ENCODE data around the gene APOBEC3H.

APOBEC3H gene

DNA sequence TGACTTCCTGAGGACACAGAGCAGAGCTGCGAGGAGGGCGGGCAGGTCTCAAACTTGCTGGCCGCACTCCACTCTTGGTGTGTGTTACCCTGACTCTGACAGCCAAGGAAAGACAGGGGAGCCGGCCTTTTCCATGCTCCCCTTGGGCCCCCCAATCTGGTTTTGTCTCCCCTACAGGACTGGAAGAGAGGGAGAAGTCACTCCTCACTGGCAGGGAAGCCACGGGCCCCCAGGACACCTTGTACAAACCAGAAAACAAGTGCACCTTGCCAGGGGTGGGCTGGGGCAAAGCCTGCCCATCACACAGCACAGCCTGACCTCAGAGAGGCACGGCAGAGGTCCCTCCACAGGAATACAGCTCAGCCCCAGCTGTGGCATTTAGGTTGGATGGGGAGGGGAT lies 35.2 kb downstream of the APOBEC3H start:
- Mint-ChIP-seq H3K27me3 (ENCODE audit: low read depth) (no peaks in the 10 kb centered on the region), H3K9me3 (no peaks in the 10 kb centered on the region), H3K27ac (no peak overlapping the region), H3K4me1 (ENCODE audit: low read depth) (peaks cover 2% of the 10 kb centered on the region), H3K4me3 (no peak overlapping the region), H3K36me3 (ENCODE audit: low read depth) (no peaks in the 10 kb centered on the region)

DNA sequence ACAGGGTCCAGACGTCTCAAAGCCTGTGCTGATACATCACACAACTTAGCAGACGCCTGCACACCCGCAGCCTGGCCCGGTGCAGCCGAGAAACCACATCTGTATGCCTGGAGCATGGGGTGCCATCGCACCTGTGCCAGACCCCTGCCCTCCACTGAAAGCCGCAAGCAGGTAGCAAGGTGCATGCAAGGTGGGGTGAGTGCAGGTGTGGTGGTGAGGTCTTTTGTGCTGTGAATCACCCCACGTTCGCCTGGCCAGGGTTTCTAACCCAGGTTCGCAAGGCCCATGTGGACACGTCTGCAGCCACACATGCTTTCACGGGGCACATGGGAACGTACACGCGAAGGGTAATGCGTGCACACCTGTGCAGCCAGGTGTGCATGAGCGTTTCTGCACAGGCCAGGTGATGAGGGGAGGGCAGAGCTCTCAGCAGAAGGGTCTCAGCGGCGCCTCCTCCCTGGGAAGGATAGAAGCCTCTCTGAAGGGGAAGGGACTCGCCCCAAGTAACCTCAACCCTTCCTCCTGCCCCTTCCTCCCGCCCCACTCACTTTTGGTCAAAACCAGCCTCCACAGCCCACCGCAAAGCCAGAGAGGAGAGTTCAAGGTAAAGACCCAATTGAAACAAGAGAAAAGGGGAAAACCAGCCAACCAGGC lies 36.0 kb downstream of the APOBEC3H start:
- no peaks in the 10 kb centered on the region for H3K9me3 Mint-ChIP-seq
- no peak overlapping the region for H3K4me3 Mint-ChIP-seq
- no peak overlapping the region for H3K27ac Mint-ChIP-seq
- no peaks in the 10 kb centered on the region for H3K36me3 Mint-ChIP-seq (ENCODE audit: low read depth)
- H3K4me1 Mint-ChIP-seq (ENCODE audit: low read depth), result peaks cover 2% of the 10 kb centered on the region
- H3K27me3 Mint-ChIP-seq (ENCODE audit: low read depth), result no peaks in the 10 kb centered on the region

DNA sequence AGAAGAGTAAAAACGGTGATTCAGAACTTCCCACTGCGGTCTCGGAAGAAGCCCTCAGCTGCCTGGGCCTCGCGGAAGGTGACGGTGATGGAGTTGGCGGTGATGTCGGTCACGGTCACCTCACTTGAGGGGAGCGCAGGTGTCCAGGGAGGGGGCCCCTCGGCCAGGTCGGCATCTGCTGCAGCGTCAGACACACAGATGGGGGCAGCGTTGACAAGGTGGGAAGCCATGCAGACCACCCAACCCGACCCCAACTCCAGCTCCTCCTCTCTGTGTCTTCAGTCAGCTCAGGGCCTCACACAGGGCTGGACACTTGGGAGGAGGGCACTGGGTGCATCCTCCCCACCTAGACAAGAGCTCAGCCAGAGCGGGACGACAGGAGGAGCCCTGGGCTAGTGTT lies 36.8 kb downstream of the APOBEC3H start:
- no peaks in the 10 kb centered on the region for H3K36me3 Mint-ChIP-seq (ENCODE audit: low read depth)
- no peaks in the 10 kb centered on the region for H3K9me3 Mint-ChIP-seq
- no peak overlapping the region for H3K27ac Mint-ChIP-seq

DNA sequence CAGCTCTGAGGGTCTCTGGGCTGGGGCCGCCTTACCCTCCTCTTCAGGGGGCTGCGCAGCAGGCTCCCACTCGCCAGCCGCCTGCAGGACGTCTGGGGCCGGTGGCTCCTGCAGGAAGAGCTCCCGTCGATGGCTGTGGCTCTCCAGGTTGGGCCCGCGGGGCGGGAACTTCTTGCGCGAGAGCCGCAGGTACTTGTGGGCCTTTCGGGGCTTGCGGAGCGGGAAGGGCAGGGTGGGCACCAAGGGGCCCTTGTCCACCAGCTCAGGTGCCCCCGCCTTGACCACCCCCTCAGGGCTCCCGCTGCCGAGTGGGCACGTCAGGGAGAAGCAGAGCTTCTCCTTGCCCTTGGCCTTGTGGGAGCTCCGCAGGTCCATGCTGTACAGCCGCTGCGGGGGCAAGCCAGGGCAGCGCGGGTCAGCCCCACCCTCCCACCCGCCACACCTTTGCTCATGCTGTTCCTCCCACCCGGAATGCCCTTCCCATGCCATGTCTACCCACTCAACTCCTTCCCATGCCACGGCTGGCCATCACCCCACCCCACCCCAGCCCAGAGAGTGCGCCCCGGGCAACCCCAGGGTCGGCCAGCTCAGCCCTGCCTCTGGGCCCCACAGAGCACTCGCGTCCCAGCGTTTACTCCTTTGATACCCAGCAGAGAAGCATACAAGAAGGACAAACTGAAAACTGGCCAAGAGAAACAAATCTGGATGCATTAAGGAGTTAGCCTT lies 37.5 kb downstream of the APOBEC3H start:
- no peak overlapping the region for H3K27ac Mint-ChIP-seq

More for the DNA sequence above, 36.8 kb downstream of the APOBEC3H start:
- Mint-ChIP-seq H3K4me1 (ENCODE audit: low read depth) (peaks cover 2% of the 10 kb centered on the region), H3K4me3 (no peak overlapping the region), H3K27me3 (ENCODE audit: low read depth) (no peaks in the 10 kb centered on the region)

DNA sequence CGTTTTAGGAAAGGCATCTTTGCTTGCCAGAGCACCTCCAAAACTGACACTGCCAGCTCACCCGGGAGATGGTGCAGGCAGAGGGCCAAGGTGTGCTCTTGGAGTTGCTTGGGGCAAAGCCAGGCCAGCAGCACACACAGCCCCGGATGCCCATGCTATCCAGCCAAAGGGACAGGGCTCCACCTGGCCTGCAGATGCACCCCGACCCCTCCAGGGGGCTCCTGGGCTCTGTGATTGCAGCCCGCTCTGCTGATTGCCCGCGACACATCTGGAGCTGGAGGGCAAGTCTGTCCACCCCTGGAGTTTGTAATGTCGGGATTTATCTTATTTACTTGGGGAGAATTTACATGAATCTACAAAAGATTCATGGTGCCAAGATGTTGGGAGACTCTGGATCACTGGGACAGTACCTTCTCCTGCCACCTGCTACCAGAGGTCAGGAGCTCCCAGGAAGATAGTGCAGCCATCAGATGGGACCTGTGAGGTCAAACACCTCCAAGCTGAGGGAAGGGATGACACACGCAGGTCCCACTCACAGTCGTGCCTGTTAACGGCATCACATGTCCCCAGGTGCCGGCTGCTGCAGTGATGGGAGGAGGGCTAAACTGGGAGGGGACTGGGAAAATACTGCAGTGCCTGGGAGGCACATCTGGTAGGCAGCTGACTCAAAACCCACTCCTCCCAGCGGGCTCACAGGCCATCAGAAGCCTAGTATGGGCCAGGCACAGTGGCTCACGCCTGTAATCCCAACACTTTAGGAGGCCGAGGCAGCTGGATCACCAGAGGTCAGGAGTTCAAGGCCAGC lies 38.2 kb downstream of the APOBEC3H start:
- no peaks in the 10 kb centered on the region for H3K36me3 Mint-ChIP-seq (ENCODE audit: low read depth)
- no peak overlapping the region for H3K4me3 Mint-ChIP-seq
- H3K27ac Mint-ChIP-seq, result no peak overlapping the region
- no peaks in the 10 kb centered on the region for H3K9me3 Mint-ChIP-seq
- H3K27me3 Mint-ChIP-seq (ENCODE audit: low read depth), result no peaks in the 10 kb centered on the region
- H3K4me1 Mint-ChIP-seq (ENCODE audit: low read depth), result peaks cover 2% of the 10 kb centered on the region

More for the DNA sequence above, 37.5 kb downstream of the APOBEC3H start:
- H3K9me3 Mint-ChIP-seq, result no peaks in the 10 kb centered on the region
- no peaks in the 10 kb centered on the region for H3K27me3 Mint-ChIP-seq (ENCODE audit: low read depth)
- no peaks in the 10 kb centered on the region for H3K36me3 Mint-ChIP-seq (ENCODE audit: low read depth)
- peaks cover 2% of the 10 kb centered on the region for H3K4me1 Mint-ChIP-seq (ENCODE audit: low read depth)
- no peak overlapping the region for H3K4me3 Mint-ChIP-seq

DNA sequence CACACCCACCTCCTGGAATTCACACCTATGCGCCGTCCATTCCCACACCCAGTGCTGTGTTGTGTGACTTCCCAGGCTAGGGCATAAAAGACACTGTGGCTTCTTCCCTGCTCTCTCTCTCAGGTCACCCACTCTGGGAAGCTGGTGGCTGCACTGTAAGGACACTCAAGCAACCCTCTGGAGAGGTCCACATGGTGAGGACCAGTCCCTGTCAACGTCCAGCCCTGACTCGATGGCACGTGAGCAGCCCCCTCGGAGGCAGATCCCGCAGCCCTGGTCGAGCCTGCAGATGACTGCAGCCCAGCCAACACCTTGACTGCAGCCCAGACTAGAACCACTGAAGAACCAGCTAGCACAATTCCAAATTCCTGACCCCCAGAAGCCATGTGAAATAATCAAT lies 39.3 kb downstream of the APOBEC3H start:
- H3K4me1 Mint-ChIP-seq (ENCODE audit: low read depth), result peaks cover 2% of the 10 kb centered on the region
- H3K36me3 Mint-ChIP-seq (ENCODE audit: low read depth), result no peaks in the 10 kb centered on the region
- H3K27ac Mint-ChIP-seq, result no peak overlapping the region
- no peaks in the 10 kb centered on the region for H3K9me3 Mint-ChIP-seq
- no peaks in the 10 kb centered on the region for H3K27me3 Mint-ChIP-seq (ENCODE audit: low read depth)
- no peak overlapping the region for H3K4me3 Mint-ChIP-seq

DNA sequence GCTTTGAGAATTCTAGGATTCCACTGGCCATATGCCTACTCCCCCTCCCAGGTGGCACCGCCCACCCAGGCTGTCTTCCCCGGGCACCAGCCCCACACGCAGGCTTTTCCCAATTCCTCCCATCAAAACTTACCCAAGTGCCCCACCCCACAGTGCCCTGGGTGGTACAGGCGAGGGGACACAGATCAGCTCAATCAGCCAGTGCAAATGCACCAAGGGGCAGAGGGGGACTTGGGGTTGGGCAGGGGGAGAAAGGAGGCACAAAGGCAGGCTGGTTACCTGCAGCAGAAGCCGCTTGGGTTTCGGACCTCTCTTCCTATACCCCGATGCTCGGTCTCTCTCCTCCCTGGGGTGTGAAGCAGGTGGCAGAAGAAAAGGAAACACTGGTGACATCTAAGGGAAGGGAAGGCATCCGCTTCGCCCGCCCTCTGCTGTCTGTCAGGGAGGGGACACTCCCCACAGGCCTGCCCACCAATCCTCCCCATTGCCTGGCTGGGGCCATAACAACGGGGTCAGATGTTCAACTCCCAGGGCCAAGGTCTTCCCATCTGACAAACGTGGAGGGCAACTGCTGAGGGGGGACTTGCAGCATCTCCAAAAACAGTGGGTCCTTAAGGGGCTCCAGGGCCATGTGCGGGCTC lies 41.4 kb downstream of the APOBEC3H start:
- no peaks in the 10 kb centered on the region for H3K4me1 Mint-ChIP-seq (ENCODE audit: low read depth)
- no peaks in the 10 kb centered on the region for H3K36me3 Mint-ChIP-seq (ENCODE audit: low read depth)
- no peak overlapping the region for H3K4me3 Mint-ChIP-seq
- H3K27ac Mint-ChIP-seq, result no peak overlapping the region
- no peaks in the 10 kb centered on the region for H3K27me3 Mint-ChIP-seq (ENCODE audit: low read depth)
- no peaks in the 10 kb centered on the region for H3K9me3 Mint-ChIP-seq

DNA sequence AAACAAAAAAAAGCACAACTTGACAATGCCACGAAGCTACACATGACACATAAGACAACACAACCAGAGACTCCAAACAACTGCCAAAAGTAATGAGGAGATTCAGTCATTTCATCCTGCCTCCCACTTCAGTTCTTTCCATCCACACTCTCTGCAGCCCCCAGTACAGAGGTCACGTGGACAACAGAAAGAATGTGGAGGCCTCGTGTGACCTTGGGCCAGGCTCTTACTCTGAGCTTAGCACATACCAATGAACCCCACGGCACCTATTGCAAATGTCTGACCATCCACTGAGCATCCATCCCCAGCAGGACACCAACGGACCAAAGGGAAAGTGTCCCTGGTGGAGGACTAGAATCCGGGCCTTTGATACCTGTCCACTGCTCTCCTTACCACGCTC lies 42.9 kb downstream of the APOBEC3H start:
- no peaks in the 10 kb centered on the region for H3K36me3 Mint-ChIP-seq (ENCODE audit: low read depth)
- no peak overlapping the region for H3K27ac Mint-ChIP-seq
- no peak overlapping the region for H3K4me3 Mint-ChIP-seq
- H3K27me3 Mint-ChIP-seq (ENCODE audit: low read depth), result no peaks in the 10 kb centered on the region
- peaks cover 5% of the 10 kb centered on the region for H3K4me1 Mint-ChIP-seq (ENCODE audit: low read depth)
- H3K9me3 Mint-ChIP-seq, result no peaks in the 10 kb centered on the region

DNA sequence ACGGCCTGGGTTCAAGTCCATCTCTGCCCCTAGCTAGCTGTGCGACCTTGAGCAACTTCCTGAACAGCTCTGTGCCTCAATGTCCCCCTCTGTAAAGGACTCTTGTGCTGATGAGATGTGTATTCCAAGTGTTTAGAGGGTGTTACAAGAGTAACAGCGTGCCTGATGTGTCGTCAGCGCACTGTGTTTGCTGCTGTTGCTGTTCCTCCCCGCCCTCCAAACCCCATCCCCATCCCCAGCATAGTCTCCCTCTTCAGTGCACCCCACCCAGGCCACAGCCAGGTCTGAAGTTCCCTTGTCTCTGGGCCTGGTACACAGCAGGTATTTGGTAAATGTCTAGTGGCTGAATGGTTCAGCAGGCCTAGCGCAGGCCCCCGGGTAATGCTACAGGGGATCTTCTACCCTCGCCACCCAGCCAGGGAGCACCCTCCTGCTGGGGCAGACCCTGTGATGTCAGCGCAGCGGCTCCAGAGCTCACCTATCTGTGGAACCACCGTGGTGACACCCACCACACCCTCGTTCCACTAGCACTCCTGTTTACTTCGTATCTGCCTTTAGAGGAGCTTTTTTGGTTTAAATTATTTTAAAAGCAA lies 45.1 kb downstream of the APOBEC3H start:
- Mint-ChIP-seq H3K27ac (no peak overlapping the region), H3K27me3 (ENCODE audit: low read depth) (no peaks in the 10 kb centered on the region), H3K4me3 (no peak overlapping the region), H3K36me3 (ENCODE audit: low read depth) (peaks cover 7% of the 10 kb centered on the region), H3K4me1 (ENCODE audit: low read depth) (peaks cover 12% of the 10 kb centered on the region), H3K9me3 (no peaks in the 10 kb centered on the region)

DNA sequence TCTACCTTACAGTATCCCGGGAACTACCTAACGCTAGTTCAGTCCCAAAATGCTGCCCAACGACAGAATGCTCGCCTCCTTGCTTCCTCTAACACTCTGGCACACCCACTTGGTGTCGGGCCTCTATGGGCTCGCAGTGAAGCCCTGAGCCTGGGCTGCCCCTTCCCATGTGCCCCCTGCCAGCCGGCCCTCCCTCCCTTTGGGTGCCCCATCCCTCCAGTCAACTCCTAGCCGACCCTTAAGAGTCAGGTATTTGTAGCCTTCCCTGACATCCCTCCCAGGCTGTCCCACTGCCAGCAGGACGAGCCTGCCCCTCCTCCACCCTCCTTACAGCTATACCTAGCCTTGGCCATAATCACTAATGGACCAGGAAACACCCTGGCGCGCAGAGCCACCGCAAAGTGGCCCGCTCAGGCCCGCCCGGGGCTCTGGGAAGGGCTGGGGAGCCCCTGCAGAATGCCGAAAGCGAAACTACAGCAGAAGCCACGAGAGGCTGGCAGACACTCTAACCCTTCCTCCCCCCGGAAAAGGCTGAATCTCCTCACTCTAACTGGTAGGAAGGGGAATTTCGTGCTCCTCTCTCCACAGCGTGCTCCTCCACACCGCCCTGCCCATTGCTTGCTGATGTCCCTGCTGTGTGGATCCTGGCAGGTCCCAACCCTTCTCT lies 47.2 kb downstream of the APOBEC3H start:
- Mint-ChIP-seq H3K36me3 (ENCODE audit: low read depth) (peaks cover 7% of the 10 kb centered on the region), H3K27me3 (ENCODE audit: low read depth) (no peaks in the 10 kb centered on the region), H3K4me1 (ENCODE audit: low read depth) (peaks cover 17% of the 10 kb centered on the region), H3K27ac (peak overlapping the region; percentile 94), H3K9me3 (no peaks in the 10 kb centered on the region), H3K4me3 (peak overlapping the region; percentile 99)

DNA sequence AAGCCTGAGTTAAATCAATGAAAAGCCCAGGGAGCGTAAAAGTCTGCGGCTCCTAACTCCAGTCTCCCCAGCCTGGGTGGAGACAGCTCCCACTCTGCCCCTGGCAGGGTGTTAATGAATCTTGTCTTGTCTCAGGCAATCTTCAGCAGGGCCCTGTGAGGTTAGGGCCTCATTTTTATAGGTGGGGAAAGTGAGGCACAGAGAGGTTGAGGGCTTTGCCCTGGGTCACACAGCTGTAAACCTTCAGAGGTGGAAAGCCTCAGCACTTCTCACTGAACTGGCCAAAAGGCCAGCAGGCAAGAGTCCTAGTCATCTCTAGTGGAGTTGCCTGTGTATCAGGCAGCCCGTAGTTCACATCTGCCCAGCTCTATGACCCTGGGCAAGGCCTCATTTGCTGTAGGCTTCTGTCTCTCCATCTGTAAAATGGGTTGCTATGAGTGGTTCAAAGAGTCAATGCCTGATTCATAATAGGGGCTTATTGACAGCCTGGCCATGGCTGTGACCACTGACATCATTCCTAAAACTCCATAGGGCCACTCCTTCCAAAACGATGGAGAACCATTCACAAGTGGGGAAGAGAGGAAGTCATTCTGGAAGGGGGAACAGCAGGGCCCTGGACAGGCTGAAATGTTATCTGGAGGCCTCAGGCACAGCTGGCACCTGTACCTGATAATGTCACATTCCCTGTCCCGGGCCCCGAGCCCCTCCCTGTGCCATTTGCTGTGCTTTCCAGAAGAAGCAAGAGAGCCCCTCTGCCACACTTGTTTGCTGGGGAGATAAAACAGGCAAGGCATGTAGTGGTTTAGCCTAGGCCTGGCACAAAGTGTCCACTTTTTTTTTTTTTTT lies 49.4 kb downstream of the APOBEC3H start:
- Mint-ChIP-seq H3K9me3 (no peaks in the 10 kb centered on the region), H3K27ac (peak overlapping the region; percentile 76), H3K4me3 (peak overlapping the region; percentile 75), H3K4me1 (ENCODE audit: low read depth) (peaks cover 28% of the 10 kb centered on the region), H3K27me3 (ENCODE audit: low read depth) (no peaks in the 10 kb centered on the region), H3K36me3 (ENCODE audit: low read depth) (peaks cover 8% of the 10 kb centered on the region)

DNA sequence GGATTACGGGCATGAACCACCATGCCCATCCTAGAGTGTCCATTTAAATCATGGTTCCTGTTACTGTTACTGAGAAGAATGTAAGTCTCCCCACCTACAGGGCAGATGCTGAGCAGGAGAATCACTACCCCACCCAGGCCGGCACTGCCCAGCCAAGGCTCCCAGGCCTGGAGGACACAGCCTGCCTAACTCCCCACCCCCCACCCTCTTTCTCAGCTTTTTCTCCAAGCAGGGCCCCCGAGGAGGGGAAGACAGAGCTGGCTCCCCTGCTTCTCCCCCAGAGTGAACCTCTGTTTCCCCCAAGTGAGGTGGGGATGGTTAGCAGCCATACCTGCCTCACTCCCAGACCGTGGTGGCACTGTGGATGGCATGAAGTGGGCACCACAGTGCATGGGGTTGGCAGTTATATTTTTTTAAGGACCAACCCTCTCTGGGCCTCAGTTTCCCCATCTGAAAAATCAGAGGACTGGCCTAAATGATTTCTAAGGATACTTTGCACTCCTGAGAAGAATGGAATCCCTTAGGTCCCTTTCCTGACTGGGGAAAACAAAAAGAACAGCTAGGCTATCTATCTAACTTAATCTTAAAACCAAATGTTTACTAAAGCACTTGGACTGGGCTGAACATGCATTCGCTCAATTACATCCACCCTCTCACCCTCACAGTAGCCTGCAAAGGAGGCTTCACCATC lies 50.4 kb downstream of the APOBEC3H start:
- H3K9me3 Mint-ChIP-seq, result no peaks in the 10 kb centered on the region
- H3K4me3 Mint-ChIP-seq, result no peak overlapping the region
- H3K4me1 Mint-ChIP-seq (ENCODE audit: low read depth), result peaks cover 28% of the 10 kb centered on the region
- peak overlapping the region; percentile 77 for H3K27ac Mint-ChIP-seq
- H3K27me3 Mint-ChIP-seq (ENCODE audit: low read depth), result no peaks in the 10 kb centered on the region
- peaks cover 8% of the 10 kb centered on the region for H3K36me3 Mint-ChIP-seq (ENCODE audit: low read depth)

All from T-helper 1 cell treated with Interleukin-12 subunit alpha and Interleukin-12 subunit beta and Interleukin-4 antibody, amounts not matched to agents 30 μg/mL and 1 μg/mL, for 36 hours (primary cell).